ENCODE measurements around the gene ALDH2. TPM values are rescaled to one million over a fixed set of nuclear protein-coding genes. Genes with fewer than 3 reads are reported as not detected.

Gene ALDH2
- total RNA-seq, 4 donors from 2014 or later = 102 to 239 (median 162) TPM

DNA sequence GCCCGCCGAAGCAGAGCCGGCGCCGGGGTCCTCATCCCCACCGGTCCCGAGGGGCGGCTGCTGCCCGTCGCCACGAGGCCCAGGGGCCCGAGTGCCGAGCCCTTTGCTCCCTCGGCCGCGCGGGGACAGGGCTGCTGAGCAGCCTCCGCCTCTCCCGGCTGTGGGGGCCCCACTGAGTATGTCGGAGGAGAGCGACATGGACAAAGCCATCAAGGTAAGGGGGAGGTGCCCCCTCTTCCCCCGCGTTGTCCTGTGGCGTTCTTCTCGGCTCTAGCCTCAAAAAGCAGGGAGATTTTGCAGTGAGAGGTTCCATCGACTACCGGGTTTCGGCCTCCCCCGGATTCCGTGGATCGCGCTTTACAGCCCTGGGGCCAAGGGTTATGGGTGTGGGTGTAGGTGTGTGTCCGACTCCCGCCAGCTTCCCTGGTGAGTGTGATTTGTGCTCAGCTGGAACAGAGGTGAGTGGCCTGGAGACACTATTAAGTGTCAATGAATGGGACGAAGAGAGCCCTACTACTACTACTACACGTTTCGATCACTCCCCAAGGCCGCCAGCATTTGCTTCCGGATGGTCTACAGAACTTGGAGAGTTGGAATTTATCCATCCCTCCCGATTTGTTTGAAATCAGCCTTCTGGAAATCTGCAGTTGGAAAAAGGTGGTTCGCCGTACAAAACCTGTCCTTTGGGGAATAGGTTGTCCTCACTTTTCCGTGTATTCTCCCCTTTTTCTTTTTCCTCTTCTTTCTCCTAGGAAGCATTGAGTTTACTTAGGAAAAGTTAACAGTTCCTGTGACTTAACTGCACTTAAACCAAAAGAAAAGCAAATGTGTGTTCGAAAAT, 76.0 kb downstream of the ALDH2 start:
- intact Hi-C loops (cut with DNase I; ENCODE audit: low total_unique reads) (no loop called here), in situ Hi-C loops (cut with MboI; ENCODE audit: low pct_ligation_motif_present in 1 of 4, low pct_unique_long_range_greater_than_20kb in 1 of 4, low sequenced_read_pairs in 3 of 4) (no loop called here)
- peaks cover 27 to 42% (median 35%) of the 10 kb centered on the region in 4 donors for H3K4me1 ChIP-seq
- WGBS, 2 donors (ENCODE audit: low coverage in 1 of 2) = 2 to 5% methylated on average over 4 to 44 of the region's 44 CpGs
- peak overlapping the region; percentile 95 to 97 (median 96) for H3K27ac ChIP-seq
- no peak for TF ChIP-seq EP300 (IDR thresholded peaks at IDR 0.05; ENCODE audit: low read depth)
- TF ChIP-seq POLR2A (IDR thresholded peaks at IDR 0.05) = peak; percentile 71
- TF ChIP-seq, protein P1, sequence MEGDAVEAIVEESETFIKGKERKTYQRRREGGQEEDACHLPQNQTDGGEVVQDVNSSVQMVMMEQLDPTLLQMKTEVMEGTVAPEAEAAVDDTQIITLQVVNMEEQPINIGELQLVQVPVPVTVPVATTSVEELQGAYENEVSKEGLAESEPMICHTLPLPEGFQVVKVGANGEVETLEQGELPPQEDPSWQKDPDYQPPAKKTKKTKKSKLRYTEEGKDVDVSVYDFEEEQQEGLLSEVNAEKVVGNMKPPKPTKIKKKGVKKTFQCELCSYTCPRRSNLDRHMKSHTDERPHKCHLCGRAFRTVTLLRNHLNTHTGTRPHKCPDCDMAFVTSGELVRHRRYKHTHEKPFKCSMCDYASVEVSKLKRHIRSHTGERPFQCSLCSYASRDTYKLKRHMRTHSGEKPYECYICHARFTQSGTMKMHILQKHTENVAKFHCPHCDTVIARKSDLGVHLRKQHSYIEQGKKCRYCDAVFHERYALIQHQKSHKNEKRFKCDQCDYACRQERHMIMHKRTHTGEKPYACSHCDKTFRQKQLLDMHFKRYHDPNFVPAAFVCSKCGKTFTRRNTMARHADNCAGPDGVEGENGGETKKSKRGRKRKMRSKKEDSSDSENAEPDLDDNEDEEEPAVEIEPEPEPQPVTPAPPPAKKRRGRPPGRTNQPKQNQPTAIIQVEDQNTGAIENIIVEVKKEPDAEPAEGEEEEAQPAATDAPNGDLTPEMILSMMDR (IDR thresholded peaks at IDR 0.05) = no peak
- peak in 2 of 3 donors; percentile 70 to 76 for TF ChIP-seq POLR2AphosphoS5 (IDR thresholded peaks at IDR 0.05)
- H3K4me3 ChIP-seq = peak overlapping the region; percentile 83 to 97 (median 91)
- no peaks in the 10 kb centered on the region for H3K9me3 ChIP-seq
- H3K36me3 ChIP-seq = peaks cover 0 to 8% (median 2%) of the 10 kb centered on the region in 4 donors
- peak; percentile 75 for DNase-seq
- no peaks in the 10 kb centered on the region for H3K27me3 ChIP-seq

DNA sequence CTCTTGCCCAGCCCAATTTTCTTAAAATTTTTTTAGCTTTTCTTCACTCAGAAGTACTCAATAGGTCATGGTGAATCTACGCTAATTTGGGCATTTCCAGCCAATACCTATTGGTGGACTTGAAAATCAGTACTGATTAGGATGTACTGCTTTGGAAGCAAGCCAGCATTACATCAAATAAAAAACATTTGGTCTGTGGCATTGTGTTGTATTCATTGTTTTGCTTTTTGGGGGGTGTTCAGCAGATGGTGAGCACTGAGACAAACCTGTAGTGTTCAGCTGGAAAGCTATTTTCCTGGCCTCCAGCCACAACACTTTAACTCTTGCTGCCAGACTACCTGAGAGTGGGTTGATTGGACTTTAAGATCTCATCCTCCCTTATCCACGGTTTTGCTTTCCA, 79.3 kb downstream of the ALDH2 start:
- intact Hi-C loops (cut with DNase I; ENCODE audit: low total_unique reads) = no loop called here
- H3K9me3 ChIP-seq = no peaks in the 10 kb centered on the region

DNA sequence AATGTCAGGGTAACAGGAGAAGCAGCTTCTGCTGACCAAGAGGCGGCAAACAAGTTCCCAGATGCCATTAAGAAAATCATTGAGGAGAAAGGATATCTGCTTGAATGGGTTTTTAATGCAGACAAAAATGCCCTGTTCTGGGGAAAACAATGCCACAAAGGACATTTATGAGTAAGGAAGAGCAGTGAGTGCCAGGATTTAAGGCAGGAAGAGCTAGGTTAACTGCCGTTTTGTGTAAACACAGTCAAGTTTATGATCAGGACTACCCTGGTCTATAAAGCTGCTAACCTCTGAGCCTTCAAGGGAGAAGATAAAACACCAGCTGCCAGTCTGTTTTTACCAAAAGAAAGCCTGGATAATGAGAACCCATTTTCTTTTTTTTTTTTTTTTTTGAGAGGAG, 83.8 kb downstream of the ALDH2 start:
- Histone ChIP-seq H3K4me1 (peaks cover 0 to 27% (median 5%) of the 10 kb centered on the region in 4 donors), H3K36me3 (peaks cover 0 to 7% (median 2%) of the 10 kb centered on the region in 4 donors), H3K9me3 (no peaks in the 10 kb centered on the region), H3K4me3 (no peak overlapping the region), H3K27ac (peak overlapping the region; percentile 65 to 79 (median 77)), H3K27me3 (no peaks in the 10 kb centered on the region)
- intact Hi-C loops (cut with DNase I; ENCODE audit: low total_unique reads) (no loop called here), in situ Hi-C loops (cut with MboI; ENCODE audit: low pct_ligation_motif_present in 1 of 4, low pct_unique_long_range_greater_than_20kb in 1 of 4, low sequenced_read_pairs in 3 of 4) (no loop called here)
- WGBS, 2 donors (ENCODE audit: low coverage in 1 of 2) = 59 to 79% methylated on average over 2 of the region's 2 CpGs
- TF ChIP-seq POLR2AphosphoS5 (IDR thresholded peaks at IDR 0.05) = peak in 2 of 3 donors; percentile 17 to 46
- TF ChIP-seq POLR2A (IDR thresholded peaks at IDR 0.05) = no peak
- DNase-seq = no peak

More for the DNA sequence above, 79.3 kb downstream of the ALDH2 start:
- Histone ChIP-seq H3K4me1 (peaks cover 20 to 42% (median 25%) of the 10 kb centered on the region in 4 donors), H3K4me3 (no peak overlapping the region), H3K36me3 (peaks cover 0 to 4% (median 0%) of the 10 kb centered on the region in 4 donors), H3K27me3 (no peaks in the 10 kb centered on the region), H3K27ac (no peak overlapping the region)
- DNase-seq = no peak
- in situ Hi-C loops (cut with MboI; ENCODE audit: low pct_ligation_motif_present in 1 of 4, low pct_unique_long_range_greater_than_20kb in 1 of 4, low sequenced_read_pairs in 3 of 4) = no loop called here
- 22 to 76% methylated on average over 1 to 2 of the region's 2 CpGs for WGBS, 2 donors (ENCODE audit: low coverage in 1 of 2)
- no peak for TF ChIP-seq POLR2A (IDR thresholded peaks at IDR 0.05)
- TF ChIP-seq EP300 (IDR thresholded peaks at IDR 0.05; ENCODE audit: low read depth) = no peak
- TF ChIP-seq, protein P1 (IDR thresholded peaks at IDR 0.05) = no peak
- TF ChIP-seq POLR2AphosphoS5 (IDR thresholded peaks at IDR 0.05) = no peak

DNA sequence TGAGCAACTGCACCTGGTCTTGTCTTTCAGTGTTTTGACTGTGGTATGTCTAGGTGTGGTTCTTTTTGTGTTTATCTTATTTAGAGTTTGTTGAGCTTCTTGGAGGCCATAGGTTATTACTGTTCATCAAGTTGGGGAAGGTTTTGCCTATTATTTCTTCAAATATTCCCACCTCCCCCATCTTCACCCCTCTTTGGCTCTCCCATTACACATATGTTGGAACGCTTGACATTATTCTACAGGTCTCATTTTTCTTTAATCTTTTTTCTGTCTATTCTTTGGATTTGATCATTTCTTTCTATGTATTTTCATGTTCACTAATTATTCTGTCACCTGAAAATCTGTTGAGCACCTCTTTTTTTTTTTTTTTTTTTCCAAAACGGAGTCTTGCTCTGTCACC, 91.5 kb downstream of the ALDH2 start:
- Histone ChIP-seq H3K4me1 (peaks cover 0 to 5% (median 0%) of the 10 kb centered on the region in 4 donors), H3K27me3 (no peaks in the 10 kb centered on the region), H3K9me3 (no peaks in the 10 kb centered on the region), H3K4me3 (no peak overlapping the region), H3K36me3 (peaks cover 0 to under 1% (median 0%) of the 10 kb centered on the region in 4 donors), H3K27ac (no peak overlapping the region)
- in situ Hi-C loops (cut with MboI; ENCODE audit: low pct_ligation_motif_present in 1 of 4, low pct_unique_long_range_greater_than_20kb in 1 of 4, low sequenced_read_pairs in 3 of 4) (no loop called here), intact Hi-C loops (cut with DNase I; ENCODE audit: low total_unique reads) (no loop called here)
- WGBS, 2 donors (ENCODE audit: low coverage in 1 of 2) = 98 to 100% methylated on average over 1 to 2 of the region's 2 CpGs
- no peak for DNase-seq
- TF ChIP-seq POLR2A (IDR thresholded peaks at IDR 0.05) (no peak), POLR2AphosphoS5 (IDR thresholded peaks at IDR 0.05) (no peak), EP300 (IDR thresholded peaks at IDR 0.05; ENCODE audit: low read depth) (no peak)
- TF ChIP-seq, protein P1 (IDR thresholded peaks at IDR 0.05) = no peak

Data from transverse colon (tissue), 4 donors.